Measurements from ENCODE around the gene NAALADL2.

Gene NAALADL2

GRCh38 chr3:175007306-175007705, 148.2 kb downstream of the NAALADL2 start:
- TF ChIP-seq FOXP2 (optimal IDR thresholded peaks at IDR 0.05; ENCODE audit: control extremely low read depth, extremely low read length, insufficient read depth) (no peak), EZH2 (IDR thresholded peaks at IDR 0.05) (no peak), POLR2AphosphoS5 (IDR thresholded peaks at IDR 0.05; ENCODE audit: borderline replicate concordance, low read depth, low read length) (no peak)
- DNase-seq (ENCODE audit: low read depth, low spot score) = peak; percentile 10
- Histone ChIP-seq H3K9me3 (ENCODE audit: low read depth, low read length) (no peaks in the 10 kb centered on the region), H3K36me3 (ENCODE audit: insufficient read depth, low read length) (no peaks in the 10 kb centered on the region), H3K4me3 (no peak overlapping the region), H3K27ac (peak overlapping the region; percentile 27; the same call in 1 of the 2 replicates), H3K9ac (ENCODE audit: insufficient read length) (no peak overlapping the region)

- DNase-seq (ENCODE audit: low read depth, low spot score) = no peak
- H3K9ac ChIP-seq (ENCODE audit: insufficient read length) = no peak overlapping the region
- no peak overlapping the region for H3K4me3 ChIP-seq
- no peaks in the 10 kb centered on the region for H3K9me3 ChIP-seq (ENCODE audit: low read depth, low read length)
- no peak overlapping the region for H3K27ac ChIP-seq
- no peak for TF ChIP-seq POLR2AphosphoS5 (IDR thresholded peaks at IDR 0.05; ENCODE audit: borderline replicate concordance, low read depth, low read length)
- no peak for TF ChIP-seq EZH2 (IDR thresholded peaks at IDR 0.05)
- no peak for TF ChIP-seq FOXP2 (optimal IDR thresholded peaks at IDR 0.05; ENCODE audit: control extremely low read depth, extremely low read length, insufficient read depth)
- no peaks in the 10 kb centered on the region for H3K36me3 ChIP-seq (ENCODE audit: insufficient read depth, low read length)
Measured at GRCh38 chr3:175009295-175009694, 150.2 kb downstream of the NAALADL2 start.

DNA sequence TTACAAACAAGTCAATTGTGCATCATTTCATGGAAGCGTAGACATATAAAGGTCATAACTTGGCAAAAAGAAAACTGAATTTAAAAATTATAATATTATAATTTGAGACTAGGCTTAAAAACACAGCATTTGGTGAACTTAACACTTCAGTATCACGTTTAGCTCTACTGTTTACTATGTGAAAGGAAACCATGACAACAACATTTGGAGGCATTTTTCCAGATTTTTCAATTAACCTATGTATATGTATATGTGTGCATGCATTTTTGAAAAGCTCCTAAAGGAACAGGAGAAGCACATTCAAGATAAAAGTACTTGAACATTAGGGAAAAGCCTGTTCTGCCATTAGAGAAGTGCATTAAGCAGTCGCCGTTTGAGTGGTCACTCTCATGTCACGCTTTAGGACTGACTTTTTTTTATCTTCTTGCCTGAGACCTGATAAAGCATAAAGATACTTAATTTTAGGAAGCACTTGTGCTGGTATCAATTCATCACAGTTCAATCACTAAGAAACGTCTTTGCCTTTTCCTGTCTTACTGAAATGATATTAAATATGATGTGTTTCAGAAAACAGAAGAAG, 156.0 kb downstream of the NAALADL2 start:
- Histone ChIP-seq H3K36me3 (ENCODE audit: insufficient read depth, low read length) (no peaks in the 10 kb centered on the region), H3K4me3 (no peak overlapping the region)
- no peak for TF ChIP-seq POLR2AphosphoS5 (IDR thresholded peaks at IDR 0.05; ENCODE audit: borderline replicate concordance, low read depth, low read length)
- no peak for TF ChIP-seq EZH2 (IDR thresholded peaks at IDR 0.05)
- TF ChIP-seq FOXP2 (optimal IDR thresholded peaks at IDR 0.05; ENCODE audit: control extremely low read depth, extremely low read length, insufficient read depth) = no peak

DNA sequence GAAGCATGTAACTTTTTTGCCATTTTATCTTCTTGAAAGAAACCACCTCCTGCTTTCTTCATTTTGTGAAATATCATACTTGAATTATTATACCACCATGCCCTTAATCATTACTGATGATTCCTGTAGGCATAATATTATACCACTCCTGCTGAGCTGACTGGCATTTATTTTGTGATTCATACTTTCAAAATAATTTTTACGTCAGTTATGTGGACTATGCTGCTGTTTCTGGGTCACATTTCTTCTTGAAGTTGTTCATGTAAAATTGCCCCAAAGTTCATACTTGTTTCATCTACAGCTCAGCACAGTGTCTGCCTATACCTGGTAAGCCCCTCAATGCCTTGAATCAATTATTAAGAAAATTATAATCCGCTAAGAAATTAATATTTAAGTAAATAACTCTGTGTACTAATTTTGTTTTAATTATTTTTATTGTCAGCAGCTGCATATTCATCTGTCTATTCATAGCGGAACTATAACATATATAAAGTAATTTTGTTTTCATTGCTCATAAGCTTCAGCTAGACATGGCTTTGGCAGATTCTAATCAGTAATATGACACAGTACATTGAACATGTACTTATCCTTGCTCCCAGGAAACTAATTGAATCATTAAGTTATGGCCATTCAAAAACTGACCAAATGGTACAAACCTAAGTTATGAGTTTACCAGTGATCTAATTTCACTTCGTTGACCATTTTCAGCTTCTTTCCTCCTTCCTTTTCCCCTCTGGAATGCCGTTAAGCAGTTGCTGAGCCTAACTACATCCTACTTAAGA, 160.0 kb downstream of the NAALADL2 start:
- no peaks in the 10 kb centered on the region for H3K36me3 ChIP-seq (ENCODE audit: insufficient read depth, low read length)
- H3K9ac ChIP-seq (ENCODE audit: insufficient read length) = no peak overlapping the region
- DNase-seq (ENCODE audit: low read depth, low spot score) = no peak
- no peak overlapping the region for H3K4me3 ChIP-seq
- no peak overlapping the region for H3K27ac ChIP-seq
- TF ChIP-seq FOXP2 (optimal IDR thresholded peaks at IDR 0.05; ENCODE audit: control extremely low read depth, extremely low read length, insufficient read depth) (no peak), EZH2 (IDR thresholded peaks at IDR 0.05) (no peak), POLR2AphosphoS5 (IDR thresholded peaks at IDR 0.05; ENCODE audit: borderline replicate concordance, low read depth, low read length) (no peak)
- no peaks in the 10 kb centered on the region for H3K9me3 ChIP-seq (ENCODE audit: low read depth, low read length)

More for the DNA sequence above, 156.0 kb downstream of the NAALADL2 start:
- no peak overlapping the region for H3K9ac ChIP-seq (ENCODE audit: insufficient read length)
- no peaks in the 10 kb centered on the region for H3K9me3 ChIP-seq (ENCODE audit: low read depth, low read length)
- no peak for DNase-seq (ENCODE audit: low read depth, low spot score)
- no peak overlapping the region for H3K27ac ChIP-seq

DNA sequence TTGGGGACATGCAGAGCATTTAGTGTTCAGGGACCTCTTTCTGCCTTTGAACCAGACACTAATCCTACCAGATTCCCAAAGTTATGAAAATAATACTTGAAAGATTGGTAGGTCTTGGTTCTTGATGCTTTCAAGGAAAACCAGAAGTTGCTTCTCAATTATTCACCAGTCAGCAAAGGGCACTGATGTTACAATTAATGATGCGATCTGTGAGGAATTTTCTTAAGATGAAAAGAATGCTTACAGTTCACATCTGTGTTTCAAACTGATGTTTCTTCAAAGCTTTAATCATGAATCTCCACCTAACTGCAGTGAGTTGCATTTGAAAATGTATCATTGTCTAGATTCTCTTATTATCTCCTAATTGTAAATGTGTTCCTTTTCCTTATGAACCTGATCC, 161.0 kb downstream of the NAALADL2 start:
- Histone ChIP-seq H3K27ac (no peak overlapping the region), H3K4me3 (no peak overlapping the region), H3K36me3 (ENCODE audit: insufficient read depth, low read length) (no peaks in the 10 kb centered on the region), H3K9ac (ENCODE audit: insufficient read length) (no peak overlapping the region), H3K9me3 (ENCODE audit: low read depth, low read length) (no peaks in the 10 kb centered on the region)
- DNase-seq (ENCODE audit: low read depth, low spot score) = no peak
- TF ChIP-seq POLR2AphosphoS5 (IDR thresholded peaks at IDR 0.05; ENCODE audit: borderline replicate concordance, low read depth, low read length) (no peak), FOXP2 (optimal IDR thresholded peaks at IDR 0.05; ENCODE audit: control extremely low read depth, extremely low read length, insufficient read depth) (no peak), EZH2 (IDR thresholded peaks at IDR 0.05) (no peak)

DNA sequence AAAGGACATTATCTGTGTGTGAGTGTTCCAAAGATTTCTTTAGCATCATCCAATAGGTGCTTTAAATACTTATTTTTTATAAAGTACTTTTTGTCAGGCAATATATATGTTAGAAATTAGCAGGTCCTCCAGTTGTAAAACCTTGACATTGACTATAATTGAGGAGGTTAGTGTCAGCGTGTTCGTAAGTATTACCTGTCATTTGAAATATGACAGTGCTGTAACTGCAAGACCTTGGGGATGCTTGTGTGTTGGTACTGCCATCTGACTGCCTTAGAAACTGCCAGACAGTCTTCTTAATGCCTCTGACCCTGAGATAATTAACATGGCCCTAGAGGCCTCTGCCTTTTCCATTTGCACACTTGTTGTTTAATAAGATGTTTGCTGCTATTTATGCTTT, 170.7 kb downstream of the NAALADL2 start:
- Histone ChIP-seq H3K27ac (no peak overlapping the region), H3K4me3 (no peak overlapping the region), H3K9me3 (ENCODE audit: low read depth, low read length) (no peaks in the 10 kb centered on the region), H3K36me3 (ENCODE audit: insufficient read depth, low read length) (no peaks in the 10 kb centered on the region), H3K9ac (ENCODE audit: insufficient read length) (no peak overlapping the region)
- DNase-seq (ENCODE audit: low read depth, low spot score) = no peak
- TF ChIP-seq FOXP2 (optimal IDR thresholded peaks at IDR 0.05; ENCODE audit: control extremely low read depth, extremely low read length, insufficient read depth) (no peak), EZH2 (IDR thresholded peaks at IDR 0.05) (no peak), POLR2AphosphoS5 (IDR thresholded peaks at IDR 0.05; ENCODE audit: borderline replicate concordance, low read depth, low read length) (no peak)

- no peak overlapping the region for H3K27ac ChIP-seq
- no peak for DNase-seq (ENCODE audit: low read depth, low spot score)
- TF ChIP-seq EZH2 (IDR thresholded peaks at IDR 0.05) (no peak), POLR2AphosphoS5 (IDR thresholded peaks at IDR 0.05; ENCODE audit: borderline replicate concordance, low read depth, low read length) (no peak), FOXP2 (optimal IDR thresholded peaks at IDR 0.05; ENCODE audit: control extremely low read depth, extremely low read length, insufficient read depth) (no peak)
- H3K9ac ChIP-seq (ENCODE audit: insufficient read length) = no peak overlapping the region
- H3K9me3 ChIP-seq (ENCODE audit: low read depth, low read length) = no peaks in the 10 kb centered on the region
- H3K36me3 ChIP-seq (ENCODE audit: insufficient read depth, low read length) = no peaks in the 10 kb centered on the region
- H3K4me3 ChIP-seq = no peak overlapping the region
Measured at GRCh38 chr3:175039875-175040274, 180.7 kb downstream of the NAALADL2 start.

- no peak overlapping the region for H3K9ac ChIP-seq (ENCODE audit: insufficient read length)
- no peak for TF ChIP-seq POLR2AphosphoS5 (IDR thresholded peaks at IDR 0.05; ENCODE audit: borderline replicate concordance, low read depth, low read length)
- no peak for TF ChIP-seq FOXP2 (optimal IDR thresholded peaks at IDR 0.05; ENCODE audit: control extremely low read depth, extremely low read length, insufficient read depth)
- TF ChIP-seq EZH2 (IDR thresholded peaks at IDR 0.05) = no peak
- no peak overlapping the region for H3K27ac ChIP-seq
- no peaks in the 10 kb centered on the region for H3K36me3 ChIP-seq (ENCODE audit: insufficient read depth, low read length)
- DNase-seq (ENCODE audit: low read depth, low spot score) = no peak
- H3K4me3 ChIP-seq = no peak overlapping the region
- H3K9me3 ChIP-seq (ENCODE audit: low read depth, low read length) = no peaks in the 10 kb centered on the region
Measured at GRCh38 chr3:175041369-175041768, 182.2 kb downstream of the NAALADL2 start.
